SK-N-SH (cell line): ENCODE measurements around the gene HECW1. TPM values are rescaled to one million over a fixed set of nuclear protein-coding genes. Genes with fewer than 3 reads are reported as not detected.

Experiments used
- CTCF ChIA-PET: fragments of 300-600, 350-600 bp; formaldehyde crosslinking; extraction: SDS; loops from one replicate; lab custom pipeline; 2021; lab: Yijun Ruan, JAX
- POLR2A ChIA-PET: fragments of 350-600 bp; sonication (Branson Sonifier 250); formaldehyde crosslinking; extraction: SDS; loops from one replicate; lab custom pipeline; 2020; ENCODE audit warnings: antibody characterized with exemption, inconsistent platforms; lab: Yijun Ruan, JAX
- DNase-seq: peaks from one replicate; pipeline ENCODE4 v3.0.0; 2012
- H2AFZ ChIP-seq: fragments of 200-600 bp; sonication (generic); 2 replicates; pipeline ENCODE4 v1.8.1; 2016; ENCODE audit warnings: antibody characterized with exemption, mild to moderate bottlenecking, low read depth
- H3F3A ChIP-seq: fragments of 200-600 bp; sonication (generic); replicated peaks from 2 replicates; pipeline ENCODE3; 2016; ENCODE audit warnings: antibody characterized with exemption, mild to moderate bottlenecking; ENCODE audit not compliant: insufficient read depth
- H3K27ac ChIP-seq, 2 experiments: fragments of 200-500 bp in 1 of 2; fragments of 200-600 bp in 1 of 2; sonication (Bioruptor generic) in 1 of 2; sonication (generic), shearing (Covaris generic) in 1 of 2; 2 replicates each; pipeline versions ENCODE4 v1.5.1 to v1.6.1; 2014 to 2016; ENCODE audit warnings: low read depth in 2 of 2, inconsistent platforms in 1 of 2, low read length in 1 of 2, mild to moderate bottlenecking in 1 of 2, mixed read lengths in 1 of 2
- H3K27me3 ChIP-seq: fragments of 200-600 bp; sonication (generic), shearing (Covaris generic); 2 replicates; pipeline ENCODE4 v1.6.1; 2016; ENCODE audit warnings: mixed run types; ENCODE audit not compliant: insufficient read depth
- H3K36me3 ChIP-seq, 2 experiments: fragments of 200-500 bp in 1 of 2; fragments of 200-600 bp in 1 of 2; sonication (Bioruptor generic) in 1 of 2; sonication (generic) in 1 of 2; replicated peaks in 1 of 2; 2 replicates each; pipeline versions ENCODE3 to v1.5.1; 2014 to 2016; ENCODE audit warnings: low read length in 1 of 2, mild to moderate bottlenecking in 1 of 2; ENCODE audit not compliant: insufficient read depth in 2 of 2, control insufficient read depth in 1 of 2
- H3K4me1 ChIP-seq, 2 experiments: fragments of 200-500 bp in 1 of 2; fragments of 200-600 bp in 1 of 2; sonication (Bioruptor generic) in 1 of 2; sonication (generic), shearing (Covaris generic) in 1 of 2; 2 replicates each; pipeline versions ENCODE4 v1.5.1 to v1.6.1; 2014 to 2016; ENCODE audit warnings: low read depth in 1 of 2, low read length in 1 of 2, mixed run types in 1 of 2; ENCODE audit not compliant: insufficient read depth in 2 of 2, control insufficient read depth in 1 of 2
- H3K4me2 ChIP-seq: fragments of 200-600 bp; sonication (generic), shearing (Covaris generic); 2 replicates; pipeline ENCODE4 v1.6.1; 2017; ENCODE audit warnings: mixed run types
- H3K4me3 ChIP-seq, 2 experiments: fragments of 200-500 bp in 1 of 2; fragments of 200-600 bp in 1 of 2; sonication (Bioruptor generic) in 1 of 2; sonication (generic), shearing (Covaris generic) in 1 of 2; 2 replicates each; pipeline versions ENCODE4 v1.5.1 to v1.8.1; 2014 to 2016; ENCODE audit warnings: low read depth in 2 of 2, inconsistent platforms in 1 of 2, low read length in 1 of 2, mild to moderate bottlenecking in 1 of 2, mixed read lengths in 1 of 2, moderate library complexity in 1 of 2
- H3K79me2 ChIP-seq: fragments of 200-600 bp; sonication (generic); 2 replicates; pipeline ENCODE4 v1.8.1; 2017; ENCODE audit warnings: mild to moderate bottlenecking; ENCODE audit not compliant: insufficient read depth
- H3K9ac ChIP-seq: fragments of 200-600 bp; sonication (generic); 2 replicates; pipeline ENCODE4 v1.6.1; 2017; ENCODE audit warnings: mixed run types
- H3K9me2 ChIP-seq: fragments of 200-600 bp; sonication (generic); 2 replicates; pipeline ENCODE4 v1.6.1; 2017; ENCODE audit warnings: mixed run types
- H3K9me3 ChIP-seq: fragments of 200-600 bp; sonication (generic); 2 replicates; pipeline ENCODE4 v1.6.1; 2017; ENCODE audit warnings: mixed run types, mild to moderate bottlenecking, moderate library complexity
- H4K20me1 ChIP-seq: fragments of 200-600 bp; sonication (generic); 2 replicates; pipeline ENCODE4 v1.6.1; 2017; ENCODE audit warnings: mild to moderate bottlenecking, mixed run types; ENCODE audit not compliant: insufficient read depth
- CHD2 ChIP-seq: fragments of 150-350 bp; IDR thresholded peaks from 2 replicates; pipeline ENCODE4 v1.6.1; 2018; ENCODE audit warnings: low read length; ENCODE audit not compliant: partially characterized antibody
- EZH2phosphoT487 ChIP-seq: fragments of 200-600 bp; sonication (generic); IDR thresholded peaks from 2 replicates; pipeline ENCODE4 v1.6.1; 2017; ENCODE audit warnings: low read depth, mixed run types, mild to moderate bottlenecking, antibody characterized with exemption, moderate library complexity, borderline replicate concordance
- JUND ChIP-seq: IDR thresholded peaks from 2 replicates; pipeline ENCODE4 v1.4.0; 2012
- MEF2A ChIP-seq: IDR thresholded peaks from 2 replicates; pipeline ENCODE4 v1.4.0; 2012; ENCODE audit warnings: low read depth, borderline replicate concordance
- MXI1 ChIP-seq: IDR thresholded peaks from 2 replicates; pipeline ENCODE4 v1.6.1; 2012; ENCODE audit warnings: mild to moderate bottlenecking, low read depth, low read length, improper control_type of control experiment
- POLR2AphosphoS5 ChIP-seq: IDR thresholded peaks from 2 replicates; pipeline ENCODE4 v1.6.1; 2012; ENCODE audit warnings: low read depth, low read length
- RAD21 ChIP-seq: IDR thresholded peaks from 2 replicates; pipeline ENCODE4 v1.6.1; 2012; ENCODE audit warnings: mild to moderate bottlenecking, low read length
- RCOR1 ChIP-seq: fragments of 150-350 bp; IDR thresholded peaks from 2 replicates; pipeline ENCODE4 v1.6.1; 2017; ENCODE audit warnings: antibody characterized with exemption, low read length
- RFX5 ChIP-seq: IDR thresholded peaks from 2 replicates; pipeline ENCODE4 v1.6.1; 2012; ENCODE audit warnings: mild to moderate bottlenecking, improper control_type of control experiment, low read length
- RXRA ChIP-seq: IDR thresholded peaks from 2 replicates; pipeline ENCODE4 v1.4.0; 2012; ENCODE audit warnings: low read depth, mild to moderate bottlenecking, borderline replicate concordance
- SIN3A ChIP-seq: IDR thresholded peaks from 2 replicates; pipeline ENCODE4 v1.6.1; 2012; ENCODE audit warnings: low read depth, mild to moderate bottlenecking, low read length, moderate library complexity, borderline replicate concordance
- SMC3 ChIP-seq: IDR thresholded peaks from 2 replicates; pipeline ENCODE4 v1.6.1; 2012; ENCODE audit warnings: low read depth, low read length, improper control_type of control experiment
- TCF12 ChIP-seq: IDR thresholded peaks from 2 replicates; pipeline ENCODE4 v1.4.0; 2012
- YY1 ChIP-seq: IDR thresholded peaks from 2 replicates; pipeline ENCODE4 v1.4.0; 2012; ENCODE audit warnings: low read depth, mild to moderate bottlenecking
- WGBS: methylation state at CpG from one replicate; pipeline ENCODE4 v1.1.6; 2017; ENCODE audit warnings: low lambda C conversion rate; 5-methylcytosine and 5-hydroxymethylcytosine counted together
- polyA plus RNA-seq, 3 experiments: library from polyadenylated mRNA; depleted of rRNA; stranded (reverse); fragments of >200 nt; gene quantifications; 2 replicates each; pipeline ENCODE4 v1.2.3, GENCODE V29; 2012
- TF ChIP-seq, protein P1 (sequence below): IDR thresholded peaks from 2 replicates; pipeline ENCODE4 v1.4.0; 2012; ENCODE audit warnings: low read depth
- TF ChIP-seq, protein P2 (sequence below): fragments of 150-350 bp; IDR thresholded peaks from 2 replicates; pipeline ENCODE4 v1.6.1; 2016; ENCODE audit warnings: mild to moderate bottlenecking, low read depth, low read length
- TF ChIP-seq, protein P3 (sequence below): IDR thresholded peaks from 2 replicates; pipeline ENCODE4 v1.6.1; 2012; ENCODE audit warnings: mild to moderate bottlenecking, low read depth, low read length, moderate library complexity
- TF ChIP-seq, protein P4 (sequence below): IDR thresholded peaks from 2 replicates; pipeline ENCODE4 v1.4.0; 2012; ENCODE audit warnings: low read depth, borderline replicate concordance
- TF ChIP-seq, protein P5 (sequence below): IDR thresholded peaks from 2 replicates; pipeline ENCODE4; 2012
- TF ChIP-seq, protein P6 (sequence below): fragments of 150-350 bp; IDR thresholded peaks from 2 replicates; pipeline ENCODE4 v1.6.1; 2017; ENCODE audit warnings: antibody characterized with exemption, low read length, low read depth, borderline replicate concordance

The HECW1 gene
- polyA plus RNA-seq, 1 of the 3 experiments (the other 2 are of a cell fraction): not detected

DNA sequence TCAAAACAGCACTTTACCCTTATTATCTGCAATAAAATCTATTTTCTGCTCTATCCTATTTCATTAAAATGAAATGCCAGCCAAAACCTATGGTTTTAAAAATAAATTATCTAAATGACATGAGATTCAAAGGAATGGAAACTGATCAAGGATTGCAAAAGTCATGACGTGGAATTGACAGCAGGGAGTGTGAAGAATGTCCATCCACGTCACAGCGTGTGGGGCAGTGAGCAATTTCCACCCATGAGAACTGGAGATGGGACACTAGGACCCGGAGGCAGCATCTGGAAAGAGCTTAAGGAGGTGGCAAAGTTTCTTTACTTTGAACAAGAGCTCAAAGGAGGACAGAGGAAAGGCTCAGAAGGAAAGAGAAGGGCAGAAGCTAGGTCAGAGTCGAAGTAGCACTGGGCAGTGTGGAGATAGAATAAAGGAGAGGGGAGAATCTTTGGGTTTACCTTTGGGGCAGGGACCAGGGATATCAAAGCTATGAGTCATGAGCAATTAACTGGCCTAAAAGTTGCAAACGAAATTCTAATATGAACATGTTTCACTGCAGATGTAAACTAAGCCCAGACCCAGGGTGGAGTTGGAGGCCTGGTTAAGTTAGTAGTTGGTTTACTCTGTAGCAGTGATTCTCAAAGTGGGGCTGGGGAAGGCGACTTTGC is 445.5 kb downstream of the HECW1 start:
- Histone ChIP-seq H3F3A (no peaks in the 10 kb centered on the region), H3K27me3 (peaks cover 36% of the 10 kb centered on the region), H3K36me3 (no peaks in the 10 kb centered on the region), H3K4me1 (no peaks in the 10 kb centered on the region), H3K9me3 (no peaks in the 10 kb centered on the region), H3K9me2 (no peaks in the 10 kb centered on the region), H4K20me1 (no peaks in the 10 kb centered on the region), H2AFZ (no peak overlapping the region), H3K79me2 (no peaks in the 10 kb centered on the region), H3K4me3 (no peak overlapping the region), H3K9ac (no peak overlapping the region), H3K4me2 (no peak overlapping the region), H3K27ac (no peak overlapping the region)
- TF ChIP-seq JUND: no peak
- TF ChIP-seq, protein P1, sequence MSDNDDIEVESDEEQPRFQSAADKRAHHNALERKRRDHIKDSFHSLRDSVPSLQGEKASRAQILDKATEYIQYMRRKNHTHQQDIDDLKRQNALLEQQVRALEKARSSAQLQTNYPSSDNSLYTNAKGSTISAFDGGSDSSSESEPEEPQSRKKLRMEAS: no peak
- no peak for TF ChIP-seq RAD21
- TF ChIP-seq, protein P2, sequence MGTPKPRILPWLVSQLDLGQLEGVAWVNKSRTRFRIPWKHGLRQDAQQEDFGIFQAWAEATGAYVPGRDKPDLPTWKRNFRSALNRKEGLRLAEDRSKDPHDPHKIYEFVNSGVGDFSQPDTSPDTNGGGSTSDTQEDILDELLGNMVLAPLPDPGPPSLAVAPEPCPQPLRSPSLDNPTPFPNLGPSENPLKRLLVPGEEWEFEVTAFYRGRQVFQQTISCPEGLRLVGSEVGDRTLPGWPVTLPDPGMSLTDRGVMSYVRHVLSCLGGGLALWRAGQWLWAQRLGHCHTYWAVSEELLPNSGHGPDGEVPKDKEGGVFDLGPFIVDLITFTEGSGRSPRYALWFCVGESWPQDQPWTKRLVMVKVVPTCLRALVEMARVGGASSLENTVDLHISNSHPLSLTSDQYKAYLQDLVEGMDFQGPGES: no peak
- TF ChIP-seq CHD2: no peak
- TF ChIP-seq EZH2phosphoT487: no peak
- TF ChIP-seq RFX5: no peak
- TF ChIP-seq, protein P3, sequence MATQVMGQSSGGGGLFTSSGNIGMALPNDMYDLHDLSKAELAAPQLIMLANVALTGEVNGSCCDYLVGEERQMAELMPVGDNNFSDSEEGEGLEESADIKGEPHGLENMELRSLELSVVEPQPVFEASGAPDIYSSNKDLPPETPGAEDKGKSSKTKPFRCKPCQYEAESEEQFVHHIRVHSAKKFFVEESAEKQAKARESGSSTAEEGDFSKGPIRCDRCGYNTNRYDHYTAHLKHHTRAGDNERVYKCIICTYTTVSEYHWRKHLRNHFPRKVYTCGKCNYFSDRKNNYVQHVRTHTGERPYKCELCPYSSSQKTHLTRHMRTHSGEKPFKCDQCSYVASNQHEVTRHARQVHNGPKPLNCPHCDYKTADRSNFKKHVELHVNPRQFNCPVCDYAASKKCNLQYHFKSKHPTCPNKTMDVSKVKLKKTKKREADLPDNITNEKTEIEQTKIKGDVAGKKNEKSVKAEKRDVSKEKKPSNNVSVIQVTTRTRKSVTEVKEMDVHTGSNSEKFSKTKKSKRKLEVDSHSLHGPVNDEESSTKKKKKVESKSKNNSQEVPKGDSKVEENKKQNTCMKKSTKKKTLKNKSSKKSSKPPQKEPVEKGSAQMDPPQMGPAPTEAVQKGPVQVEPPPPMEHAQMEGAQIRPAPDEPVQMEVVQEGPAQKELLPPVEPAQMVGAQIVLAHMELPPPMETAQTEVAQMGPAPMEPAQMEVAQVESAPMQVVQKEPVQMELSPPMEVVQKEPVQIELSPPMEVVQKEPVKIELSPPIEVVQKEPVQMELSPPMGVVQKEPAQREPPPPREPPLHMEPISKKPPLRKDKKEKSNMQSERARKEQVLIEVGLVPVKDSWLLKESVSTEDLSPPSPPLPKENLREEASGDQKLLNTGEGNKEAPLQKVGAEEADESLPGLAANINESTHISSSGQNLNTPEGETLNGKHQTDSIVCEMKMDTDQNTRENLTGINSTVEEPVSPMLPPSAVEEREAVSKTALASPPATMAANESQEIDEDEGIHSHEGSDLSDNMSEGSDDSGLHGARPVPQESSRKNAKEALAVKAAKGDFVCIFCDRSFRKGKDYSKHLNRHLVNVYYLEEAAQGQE: no peak
- no peak for TF ChIP-seq TCF12
- no peak for TF ChIP-seq MXI1
- TF ChIP-seq, protein P4, sequence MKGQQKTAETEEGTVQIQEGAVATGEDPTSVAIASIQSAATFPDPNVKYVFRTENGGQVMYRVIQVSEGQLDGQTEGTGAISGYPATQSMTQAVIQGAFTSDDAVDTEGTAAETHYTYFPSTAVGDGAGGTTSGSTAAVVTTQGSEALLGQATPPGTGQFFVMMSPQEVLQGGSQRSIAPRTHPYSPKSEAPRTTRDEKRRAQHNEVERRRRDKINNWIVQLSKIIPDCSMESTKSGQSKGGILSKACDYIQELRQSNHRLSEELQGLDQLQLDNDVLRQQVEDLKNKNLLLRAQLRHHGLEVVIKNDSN: no peak
- TF ChIP-seq, protein P5, sequence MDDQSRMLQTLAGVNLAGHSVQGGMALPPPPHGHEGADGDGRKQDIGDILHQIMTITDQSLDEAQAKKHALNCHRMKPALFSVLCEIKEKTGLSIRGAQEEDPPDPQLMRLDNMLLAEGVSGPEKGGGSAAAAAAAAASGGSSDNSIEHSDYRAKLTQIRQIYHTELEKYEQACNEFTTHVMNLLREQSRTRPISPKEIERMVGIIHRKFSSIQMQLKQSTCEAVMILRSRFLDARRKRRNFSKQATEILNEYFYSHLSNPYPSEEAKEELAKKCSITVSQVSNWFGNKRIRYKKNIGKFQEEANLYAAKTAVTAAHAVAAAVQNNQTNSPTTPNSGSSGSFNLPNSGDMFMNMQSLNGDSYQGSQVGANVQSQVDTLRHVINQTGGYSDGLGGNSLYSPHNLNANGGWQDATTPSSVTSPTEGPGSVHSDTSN: no peak
- TF ChIP-seq SIN3A: no peak
- no peak for TF ChIP-seq YY1
- TF ChIP-seq POLR2AphosphoS5: no peak
- TF ChIP-seq, protein P6, sequence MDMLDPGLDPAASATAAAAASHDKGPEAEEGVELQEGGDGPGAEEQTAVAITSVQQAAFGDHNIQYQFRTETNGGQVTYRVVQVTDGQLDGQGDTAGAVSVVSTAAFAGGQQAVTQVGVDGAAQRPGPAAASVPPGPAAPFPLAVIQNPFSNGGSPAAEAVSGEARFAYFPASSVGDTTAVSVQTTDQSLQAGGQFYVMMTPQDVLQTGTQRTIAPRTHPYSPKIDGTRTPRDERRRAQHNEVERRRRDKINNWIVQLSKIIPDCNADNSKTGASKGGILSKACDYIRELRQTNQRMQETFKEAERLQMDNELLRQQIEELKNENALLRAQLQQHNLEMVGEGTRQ: no peak
- no peak for TF ChIP-seq RCOR1
- no peak for TF ChIP-seq RXRA
- TF ChIP-seq SMC3: no peak
- no peak for TF ChIP-seq MEF2A
- no peak for DNase-seq
- ChIA-PET POLR2A (no interaction called here), CTCF (interaction anchor here (1.1 to 10.1 kb wide), 5 partner anchors 15 to 282 kb away, joined by 3 to 81 read pairs (median 4); partner anchors contain the start of gene STK17A)
- WGBS: 35% methylated on average over 7 of the region's 7 CpGs
